IPS-20b (cell line): ENCODE data around the gene SHROOM1.
A peak's percentile ranks its signal among the peaks of the same experiment; 100 is the strongest.
"Not testable (repeated sequence)": the region's sequence is repeated elsewhere in the genome, so short reads cannot be mapped to it uniquely, and the experiment has no call there.

Experiments
- H3K27ac ChIP-seq: one replicate; pipeline ENCODE4 v1.5.1; 2013; ENCODE audit warnings: low read length
- H3K27me3 ChIP-seq: 2 replicates; pipeline ENCODE4 v1.6.1; 2013; ENCODE audit warnings: mild to moderate bottlenecking, low read length, inconsistent platforms; ENCODE audit not compliant: insufficient read depth
- H3K36me3 ChIP-seq: 2 replicates; pipeline ENCODE4 v1.6.1; 2013; ENCODE audit warnings: low read depth, mild to moderate bottlenecking, inconsistent platforms, low read length, moderate library complexity; ENCODE audit not compliant: insufficient read depth
- H3K4me1 ChIP-seq: 2 replicates; pipeline ENCODE4 v1.6.1; 2013; ENCODE audit warnings: mild to moderate bottlenecking, control low read depth, inconsistent platforms, low read length, moderate library complexity; ENCODE audit not compliant: insufficient read depth
- H3K4me3 ChIP-seq: 2 replicates; pipeline ENCODE4 v1.5.1; 2013; ENCODE audit warnings: mild to moderate bottlenecking, low read length, inconsistent platforms
- H3K9ac ChIP-seq: 2 replicates; pipeline ENCODE4 v1.6.1; 2013; ENCODE audit warnings: low read depth, mild to moderate bottlenecking, inconsistent platforms, low read length, moderate library complexity
- H3K9me3 ChIP-seq: 2 replicates; pipeline ENCODE4 v1.6.1; 2013; ENCODE audit warnings: mild to moderate bottlenecking, low read depth, low read length, inconsistent platforms; ENCODE audit not compliant: insufficient read depth

SHROOM1 gene

GRCh38 chr5:132866342-132867045 is 36.0 kb upstream of the SHROOM1 start, which contains the start of the genes GDF9 and UQCRQ:
Gene GDF9 (minus strand): TSS chr5:132866469. CDS start chr5:132864533, 1,936 bp downstream.
Gene UQCRQ (plus strand): TSS chr5:132866642. CDS start chr5:132866882, 240 bp downstream.
- H3K4me1 ChIP-seq = peaks cover 2% of the 10 kb centered on the region; the same call in 1 of the 2 replicates

GRCh38 chr5:132865668-132866341 is 35.4 kb upstream of the SHROOM1 start:
- H3K4me3 ChIP-seq = peak overlapping the region; percentile 98
- H3K9ac ChIP-seq = peak overlapping the region; percentile 97
- H3K36me3 ChIP-seq = peaks cover 29% of the 10 kb centered on the region
- peaks cover 2% of the 10 kb centered on the region; the same call in 1 of the 2 replicates for H3K4me1 ChIP-seq
- peak overlapping the region; percentile 26 for H3K27ac ChIP-seq
- H3K9me3 ChIP-seq = no peaks in the 10 kb centered on the region
- H3K27me3 ChIP-seq = no peaks in the 10 kb centered on the region; the same call in 1 of the 2 replicates

More at GRCh38 chr5:132866342-132867045, 36.0 kb upstream of the SHROOM1 start, which contains the start of the genes GDF9 and UQCRQ:
- Histone ChIP-seq H3K27ac (peak within 1 kb of the TSS; percentile 76), H3K9ac (peak within 1 kb of the TSS; percentile 97), H3K27me3 (no peaks in the 10 kb centered on the region), H3K9me3 (no peaks in the 10 kb centered on the region), H3K36me3 (peaks cover 30% of the 10 kb centered on the region), H3K4me3 (peak within 1 kb of the TSS; percentile 98)

- Histone ChIP-seq H3K36me3 (no peaks in the 10 kb centered on the region), H3K27me3 (no peaks in the 10 kb centered on the region; the same call in 1 of the 2 replicates), H3K4me3 (no peak overlapping the region), H3K9me3 (no peaks in the 10 kb centered on the region), H3K27ac (no peak overlapping the region), H3K4me1 (no peaks in the 10 kb centered on the region), H3K9ac (no peak overlapping the region)
These were observed 30.3 kb upstream of the SHROOM1 start for GRCh38 chr5:132860742-132861141.

GRCh38 chr5:132859889-132860437 is 29.5 kb upstream of the SHROOM1 start:
- H3K27me3 ChIP-seq = no peaks in the 10 kb centered on the region; the same call in 1 of the 2 replicates
- no peak overlapping the region for H3K27ac ChIP-seq
- no peaks in the 10 kb centered on the region for H3K9me3 ChIP-seq
- no peak overlapping the region for H3K9ac ChIP-seq
- no peaks in the 10 kb centered on the region for H3K4me1 ChIP-seq
- no peaks in the 10 kb centered on the region for H3K36me3 ChIP-seq
- H3K4me3 ChIP-seq = no peak overlapping the region

- Histone ChIP-seq H3K4me1 (peaks cover 3% of the 10 kb centered on the region; the same call in 1 of the 2 replicates), H3K27ac (no peak overlapping the region), H3K9me3 (no peaks in the 10 kb centered on the region), H3K27me3 (no peaks in the 10 kb centered on the region; the same call in 1 of the 2 replicates), H3K36me3 (no peaks in the 10 kb centered on the region), H3K4me3 (no peak overlapping the region), H3K9ac (no peak overlapping the region)
These were observed 25.6 kb upstream of the SHROOM1 start for GRCh38 chr5:132856011-132856410.

GRCh38 chr5:132854992-132855391 is 24.5 kb upstream of the SHROOM1 start:
- not testable (repeated sequence) for H3K9me3 ChIP-seq, H3K36me3 ChIP-seq, H3K9ac ChIP-seq, H3K4me1 ChIP-seq, H3K4me3 ChIP-seq, H3K27ac ChIP-seq, H3K27me3 ChIP-seq

- Histone ChIP-seq H3K4me1 (peaks cover 3% of the 10 kb centered on the region; the same call in 1 of the 2 replicates), H3K9ac (no peak overlapping the region), H3K27me3 (no peaks in the 10 kb centered on the region), H3K27ac (no peak overlapping the region), H3K9me3 (no peaks in the 10 kb centered on the region), H3K4me3 (no peak overlapping the region), H3K36me3 (no peaks in the 10 kb centered on the region)
These were observed 23.9 kb upstream of the SHROOM1 start for GRCh38 chr5:132854301-132854700.

GRCh38 chr5:132853790-132854189 is 23.3 kb upstream of the SHROOM1 start:
- no peak overlapping the region for H3K27ac ChIP-seq
- no peaks in the 10 kb centered on the region for H3K36me3 ChIP-seq
- H3K9me3 ChIP-seq = no peaks in the 10 kb centered on the region
- H3K4me1 ChIP-seq = peaks cover 3% of the 10 kb centered on the region; the same call in 1 of the 2 replicates
- H3K9ac ChIP-seq = no peak overlapping the region
- no peak overlapping the region for H3K4me3 ChIP-seq
- H3K27me3 ChIP-seq = no peaks in the 10 kb centered on the region

- no peaks in the 10 kb centered on the region for H3K36me3 ChIP-seq
- H3K9ac ChIP-seq = no peak overlapping the region
- no peaks in the 10 kb centered on the region for H3K9me3 ChIP-seq
- no peaks in the 10 kb centered on the region for H3K27me3 ChIP-seq
- no peak overlapping the region for H3K27ac ChIP-seq
- no peak overlapping the region for H3K4me3 ChIP-seq
- H3K4me1 ChIP-seq = peaks cover 3% of the 10 kb centered on the region; the same call in 1 of the 2 replicates
These were observed 22.9 kb upstream of the SHROOM1 start for GRCh38 chr5:132853323-132853722.

GRCh38 chr5:132850066-132850465 is 19.6 kb upstream of the SHROOM1 start:
- no peaks in the 10 kb centered on the region for H3K27me3 ChIP-seq
- no peaks in the 10 kb centered on the region for H3K36me3 ChIP-seq
- no peak overlapping the region for H3K27ac ChIP-seq
- H3K9me3 ChIP-seq = no peaks in the 10 kb centered on the region
- H3K4me1 ChIP-seq = peaks cover 3% of the 10 kb centered on the region; the same call in 1 of the 2 replicates
- H3K9ac ChIP-seq = no peak overlapping the region
- H3K4me3 ChIP-seq = no peak overlapping the region

GRCh38 chr5:132849347-132849746 is 18.9 kb upstream of the SHROOM1 start:
- H3K27ac ChIP-seq = no peak overlapping the region
- no peak overlapping the region for H3K9ac ChIP-seq

More at GRCh38 chr5:132849347-132849746, 18.9 kb upstream of the SHROOM1 start:
- no peaks in the 10 kb centered on the region for H3K27me3 ChIP-seq
- H3K36me3 ChIP-seq = no peaks in the 10 kb centered on the region
- H3K9me3 ChIP-seq = no peaks in the 10 kb centered on the region
- no peak overlapping the region for H3K4me3 ChIP-seq
- peaks cover 3% of the 10 kb centered on the region; the same call in 1 of the 2 replicates for H3K4me1 ChIP-seq
